Stimulated activated CD4-positive, alpha-beta T cell treated with anti-CD3 and anti-CD28 coated beads, TNF-alpha, amount 100 ng/mL, for 4 hours (primary cell): ENCODE data around the gene RANBP3.
"Not testable (repeated sequence)": the region's sequence is repeated elsewhere in the genome, so short reads cannot be mapped to it uniquely, and the experiment has no call there.

Experiments
- DNase-seq, 3 experiments: peaks; one replicate each; pipeline ENCODE4 v3.0.0-alpha.2; 2020; ENCODE audit warnings: low read depth in 3 of 3

RANBP3 gene

GRCh38 chr19:5966215-5966614, 11.7 kb downstream of the RANBP3 start:
- no peak for DNase-seq

GRCh38 chr19:5964816-5965565, 12.9 kb downstream of the RANBP3 start:
- DNase-seq, result no peak

- no peak for DNase-seq
Measured at GRCh38 chr19:5963855-5964254, 14.1 kb downstream of the RANBP3 start.

GRCh38 chr19:5963259-5963658, 14.7 kb downstream of the RANBP3 start:
- not testable (repeated sequence) for DNase-seq

- peak in 2 of 3 experiments; percentile 27 to 46 for DNase-seq
Measured at GRCh38 chr19:5961969-5962945, 15.7 kb downstream of the RANBP3 start.

GRCh38 chr19:5961641-5961968, 16.3 kb downstream of the RANBP3 start:
- not testable (repeated sequence) for DNase-seq

- no peak for DNase-seq
Measured at GRCh38 chr19:5960005-5961001, 17.6 kb downstream of the RANBP3 start.

GRCh38 chr19:5959260-5960004, 18.5 kb downstream of the RANBP3 start:
- DNase-seq, result no peak

GRCh38 chr19:5958851-5959122, 19.2 kb downstream of the RANBP3 start:
- no peak for DNase-seq

- DNase-seq, result no peak
Measured at GRCh38 chr19:5958074-5958850, 19.7 kb downstream of the RANBP3 start.

GRCh38 chr19:5957170-5957569, 20.8 kb downstream of the RANBP3 start:
- no peak for DNase-seq

GRCh38 chr19:5956728-5957127, 21.2 kb downstream of the RANBP3 start:
- no peak for DNase-seq

GRCh38 chr19:5956323-5956722, 21.6 kb downstream of the RANBP3 start:
- DNase-seq, result no peak

GRCh38 chr19:5955636-5955935, 22.4 kb downstream of the RANBP3 start:
- DNase-seq, result no peak

GRCh38 chr19:5954293-5954692, 23.6 kb downstream of the RANBP3 start:
- no peak for DNase-seq

GRCh38 chr19:5953680-5954213, 24.2 kb downstream of the RANBP3 start:
- no peak for DNase-seq

GRCh38 chr19:5953030-5953589, 24.8 kb downstream of the RANBP3 start:
- DNase-seq, result no peak

GRCh38 chr19:5952193-5953029, 25.5 kb downstream of the RANBP3 start:
- no peak for DNase-seq

- no peak for DNase-seq
Measured at GRCh38 chr19:5951338-5951861, 26.5 kb downstream of the RANBP3 start.
